ENCODE data around the gene CUX1.

Gene CUX1

GRCh38 chr7:101937717-101938514 lies 120.5 kb downstream of the CUX1 start:
- no peak for TF ChIP-seq ZNF274 (IDR thresholded peaks at IDR 0.05; ENCODE audit: low read depth, low read length)
- no peak for TF ChIP-seq YY1 (IDR thresholded peaks at IDR 0.05; ENCODE audit: insufficient read depth, insufficient read length)
- no peak for TF ChIP-seq SUZ12 (IDR thresholded peaks at IDR 0.05; ENCODE audit: extremely low read depth, insufficient read depth, insufficient read length)
- Histone ChIP-seq H3K36me3 (ENCODE audit: insufficient read depth, insufficient read length, low read length) (peaks cover 2% of the 10 kb centered on the region), H3K9me3 (ENCODE audit: insufficient read depth, low read length) (no peaks in the 10 kb centered on the region), H3K4me3 (ENCODE audit: insufficient read length, low read depth) (no peak overlapping the region), H3K4me1 (ENCODE audit: insufficient read depth, insufficient read length) (peaks cover 9% of the 10 kb centered on the region), H3K9ac (ENCODE audit: insufficient read length, low read depth) (no peak overlapping the region), H3K27me3 (ENCODE audit: insufficient read depth, insufficient read length) (no peaks in the 10 kb centered on the region)
- no peak for DNase-seq (ENCODE audit: low read depth, low spot score)

- H3K27me3 ChIP-seq (ENCODE audit: insufficient read depth, insufficient read length) = no peaks in the 10 kb centered on the region
- H3K36me3 ChIP-seq (ENCODE audit: insufficient read depth, insufficient read length, low read length) = peaks cover 2% of the 10 kb centered on the region
- peaks cover 9% of the 10 kb centered on the region for H3K4me1 ChIP-seq (ENCODE audit: insufficient read depth, insufficient read length)
- TF ChIP-seq SUZ12 (IDR thresholded peaks at IDR 0.05; ENCODE audit: extremely low read depth, insufficient read depth, insufficient read length) = no peak
- no peak for TF ChIP-seq YY1 (IDR thresholded peaks at IDR 0.05; ENCODE audit: insufficient read depth, insufficient read length)
- TF ChIP-seq ZNF274 (IDR thresholded peaks at IDR 0.05; ENCODE audit: low read depth, low read length) = no peak
- H3K9ac ChIP-seq (ENCODE audit: insufficient read length, low read depth) = no peak overlapping the region
- H3K4me3 ChIP-seq (ENCODE audit: insufficient read length, low read depth) = no peak overlapping the region
- no peaks in the 10 kb centered on the region for H3K9me3 ChIP-seq (ENCODE audit: insufficient read depth, low read length)
- DNase-seq (ENCODE audit: low read depth, low spot score) = no peak
Measured at GRCh38 chr7:101939136-101939695, 121.8 kb downstream of the CUX1 start.

DNA sequence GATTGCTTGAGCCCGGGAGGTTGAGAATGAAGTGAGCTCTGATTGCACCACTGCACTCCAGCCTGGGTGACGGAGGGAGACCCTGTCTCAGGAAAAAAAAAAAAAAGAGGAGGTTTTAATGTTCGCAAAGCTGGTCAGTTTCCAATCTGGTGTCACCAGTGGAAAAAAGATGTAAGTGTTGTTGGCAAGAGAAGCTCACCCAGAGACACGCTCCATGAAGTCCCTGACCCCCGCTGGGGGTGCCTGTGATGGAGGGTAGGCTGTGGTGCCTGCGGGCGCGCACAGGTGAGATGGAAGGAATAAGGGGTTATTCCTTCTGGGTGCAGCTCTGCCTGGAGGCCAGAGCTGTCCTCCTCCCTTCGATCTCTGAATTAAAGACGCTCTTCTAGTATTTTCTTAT lies 122.7 kb downstream of the CUX1 start:
- TF ChIP-seq YY1 (IDR thresholded peaks at IDR 0.05; ENCODE audit: insufficient read depth, insufficient read length) (no peak), SUZ12 (IDR thresholded peaks at IDR 0.05; ENCODE audit: extremely low read depth, insufficient read depth, insufficient read length) (no peak), ZNF274 (IDR thresholded peaks at IDR 0.05; ENCODE audit: low read depth, low read length) (no peak)
- H3K4me1 ChIP-seq (ENCODE audit: insufficient read depth, insufficient read length) = peaks cover 9% of the 10 kb centered on the region
- H3K9ac ChIP-seq (ENCODE audit: insufficient read length, low read depth) = no peak overlapping the region

DNA sequence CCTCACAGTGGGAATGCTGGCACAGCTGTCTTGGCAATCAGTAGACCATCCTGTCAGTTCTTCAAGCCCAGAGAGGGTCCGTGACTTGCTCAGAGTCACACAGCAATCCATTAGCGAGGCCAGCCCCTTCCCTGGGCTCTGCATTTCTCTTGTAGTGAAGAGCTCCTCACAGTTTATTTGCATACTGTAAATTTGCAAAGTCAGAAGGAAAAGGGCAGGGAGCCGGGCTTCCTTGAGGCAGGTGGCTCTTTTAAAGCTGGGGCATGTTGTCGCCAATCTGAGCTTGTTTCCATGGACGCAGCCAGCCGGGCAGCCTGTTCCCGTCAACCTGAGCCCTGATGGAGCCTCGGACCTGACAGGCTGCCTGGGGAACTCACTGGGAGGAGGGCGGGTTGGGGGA lies 123.4 kb downstream of the CUX1 start:
- Histone ChIP-seq H3K4me1 (ENCODE audit: insufficient read depth, insufficient read length) (peaks cover 4% of the 10 kb centered on the region), H3K27me3 (ENCODE audit: insufficient read depth, insufficient read length) (no peaks in the 10 kb centered on the region), H3K36me3 (ENCODE audit: insufficient read depth, insufficient read length, low read length) (peaks cover 2% of the 10 kb centered on the region), H3K4me3 (ENCODE audit: insufficient read length, low read depth) (no peak overlapping the region), H3K9ac (ENCODE audit: insufficient read length, low read depth) (no peak overlapping the region), H3K9me3 (ENCODE audit: insufficient read depth, low read length) (no peaks in the 10 kb centered on the region)
- no peak for TF ChIP-seq ZNF274 (IDR thresholded peaks at IDR 0.05; ENCODE audit: low read depth, low read length)
- TF ChIP-seq YY1 (IDR thresholded peaks at IDR 0.05; ENCODE audit: insufficient read depth, insufficient read length) = no peak
- TF ChIP-seq SUZ12 (IDR thresholded peaks at IDR 0.05; ENCODE audit: extremely low read depth, insufficient read depth, insufficient read length) = no peak
- peak; percentile 75 for DNase-seq (ENCODE audit: low read depth, low spot score)

More for the DNA sequence above, 122.7 kb downstream of the CUX1 start:
- no peaks in the 10 kb centered on the region for H3K27me3 ChIP-seq (ENCODE audit: insufficient read depth, insufficient read length)
- no peak for DNase-seq (ENCODE audit: low read depth, low spot score)
- H3K36me3 ChIP-seq (ENCODE audit: insufficient read depth, insufficient read length, low read length) = peaks cover 2% of the 10 kb centered on the region
- H3K4me3 ChIP-seq (ENCODE audit: insufficient read length, low read depth) = no peak overlapping the region
- H3K9me3 ChIP-seq (ENCODE audit: insufficient read depth, low read length) = no peaks in the 10 kb centered on the region

GRCh38 chr7:101941481-101942383 lies 124.3 kb downstream of the CUX1 start:
- H3K9ac ChIP-seq (ENCODE audit: insufficient read length, low read depth) = no peak overlapping the region
- H3K4me3 ChIP-seq (ENCODE audit: insufficient read length, low read depth) = no peak overlapping the region
- peaks cover 2% of the 10 kb centered on the region for H3K36me3 ChIP-seq (ENCODE audit: insufficient read depth, insufficient read length, low read length)
- peaks cover 4% of the 10 kb centered on the region for H3K4me1 ChIP-seq (ENCODE audit: insufficient read depth, insufficient read length)
- H3K27me3 ChIP-seq (ENCODE audit: insufficient read depth, insufficient read length) = no peaks in the 10 kb centered on the region
- DNase-seq (ENCODE audit: low read depth, low spot score) = no peak
- H3K9me3 ChIP-seq (ENCODE audit: insufficient read depth, low read length) = no peaks in the 10 kb centered on the region
- TF ChIP-seq ZNF274 (IDR thresholded peaks at IDR 0.05; ENCODE audit: low read depth, low read length) = no peak
- TF ChIP-seq YY1 (IDR thresholded peaks at IDR 0.05; ENCODE audit: insufficient read depth, insufficient read length) = no peak
- TF ChIP-seq SUZ12 (IDR thresholded peaks at IDR 0.05; ENCODE audit: extremely low read depth, insufficient read depth, insufficient read length) = no peak

DNA sequence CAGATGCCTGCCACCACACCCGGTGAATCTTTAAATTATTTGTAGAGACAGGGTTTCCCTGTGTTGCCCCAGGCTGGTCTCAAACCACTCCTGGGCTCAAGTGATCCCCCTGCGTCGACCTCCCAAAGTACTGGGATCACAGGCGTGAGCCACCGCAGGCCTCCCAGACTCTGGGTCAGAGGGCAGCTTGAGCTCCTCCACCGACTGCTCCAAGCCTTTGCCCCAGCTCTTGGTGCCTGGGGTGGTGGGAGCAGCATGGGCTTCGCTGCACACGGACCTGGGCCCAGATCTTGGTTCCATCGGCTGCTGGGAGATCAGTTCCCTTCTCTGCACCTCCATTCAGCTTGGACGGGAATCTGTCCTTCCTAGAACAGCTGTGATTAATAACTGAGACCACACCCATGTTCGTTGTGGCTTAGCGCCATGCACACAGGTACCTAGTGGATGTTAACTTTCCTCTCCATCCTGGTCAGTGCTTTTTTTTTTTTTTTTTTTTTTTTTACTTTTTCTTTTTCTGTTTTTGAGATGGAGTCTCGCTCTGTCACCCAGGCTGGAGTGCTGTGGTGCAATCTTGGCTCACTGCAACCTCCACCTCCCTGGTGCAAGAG lies 125.3 kb downstream of the CUX1 start:
- peaks cover 2% of the 10 kb centered on the region for H3K36me3 ChIP-seq (ENCODE audit: insufficient read depth, insufficient read length, low read length)
- no peak for DNase-seq (ENCODE audit: low read depth, low spot score)
- H3K27me3 ChIP-seq (ENCODE audit: insufficient read depth, insufficient read length) = no peaks in the 10 kb centered on the region
- peaks cover 4% of the 10 kb centered on the region for H3K4me1 ChIP-seq (ENCODE audit: insufficient read depth, insufficient read length)
- H3K4me3 ChIP-seq (ENCODE audit: insufficient read length, low read depth) = no peak overlapping the region
- TF ChIP-seq YY1 (IDR thresholded peaks at IDR 0.05; ENCODE audit: insufficient read depth, insufficient read length) (no peak), SUZ12 (IDR thresholded peaks at IDR 0.05; ENCODE audit: extremely low read depth, insufficient read depth, insufficient read length) (no peak), ZNF274 (IDR thresholded peaks at IDR 0.05; ENCODE audit: low read depth, low read length) (no peak)
- no peaks in the 10 kb centered on the region for H3K9me3 ChIP-seq (ENCODE audit: insufficient read depth, low read length)
- H3K9ac ChIP-seq (ENCODE audit: insufficient read length, low read depth) = no peak overlapping the region

Data from NT2/D1 (cell line).